Inflammatory macrophage (primary cell): ENCODE measurements around the gene CBX3.
A peak's percentile ranks its signal among the peaks of the same experiment; 100 is the strongest.
"Not testable (repeated sequence)": the region's sequence is repeated elsewhere in the genome, so short reads cannot be mapped to it uniquely, and the experiment has no call there.

Experiments
- DNase-seq, 2 donors: peaks; one replicate each; pipeline ENCODE4 v3.0.0-alpha.2; 2020 to 2022

The CBX3 gene

GRCh38 chr7:26188206-26188956, 13.2 kb upstream of the CBX3 start:
- no peak for DNase-seq

- DNase-seq, result no peak
These were observed 12.5 kb upstream of the CBX3 start for GRCh38 chr7:26188957-26189541.

- no peak for DNase-seq
These were observed 11.8 kb upstream of the CBX3 start for GRCh38 chr7:26189697-26190096.

DNA sequence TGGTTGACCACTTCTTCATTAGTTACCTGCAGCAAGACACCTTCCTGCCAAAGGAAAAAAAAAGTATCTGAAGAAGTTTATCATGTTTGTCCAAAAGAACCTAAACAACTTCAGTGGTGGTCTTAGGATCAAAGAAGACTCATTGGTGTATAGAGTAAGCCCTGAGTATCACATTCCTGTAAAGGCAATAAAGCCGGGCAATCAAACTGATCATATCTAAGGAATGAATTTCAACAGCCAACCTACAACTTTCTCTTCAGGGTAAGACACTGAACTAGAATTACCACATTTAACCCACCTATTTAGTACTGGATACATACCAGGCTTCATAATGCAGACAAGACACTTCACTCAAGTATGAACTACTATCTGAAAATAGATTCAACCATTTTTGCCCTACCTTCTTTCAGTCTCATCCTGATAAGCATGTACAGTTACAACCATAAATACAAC, 11.1 kb upstream of the CBX3 start:
- no peak for DNase-seq

DNA sequence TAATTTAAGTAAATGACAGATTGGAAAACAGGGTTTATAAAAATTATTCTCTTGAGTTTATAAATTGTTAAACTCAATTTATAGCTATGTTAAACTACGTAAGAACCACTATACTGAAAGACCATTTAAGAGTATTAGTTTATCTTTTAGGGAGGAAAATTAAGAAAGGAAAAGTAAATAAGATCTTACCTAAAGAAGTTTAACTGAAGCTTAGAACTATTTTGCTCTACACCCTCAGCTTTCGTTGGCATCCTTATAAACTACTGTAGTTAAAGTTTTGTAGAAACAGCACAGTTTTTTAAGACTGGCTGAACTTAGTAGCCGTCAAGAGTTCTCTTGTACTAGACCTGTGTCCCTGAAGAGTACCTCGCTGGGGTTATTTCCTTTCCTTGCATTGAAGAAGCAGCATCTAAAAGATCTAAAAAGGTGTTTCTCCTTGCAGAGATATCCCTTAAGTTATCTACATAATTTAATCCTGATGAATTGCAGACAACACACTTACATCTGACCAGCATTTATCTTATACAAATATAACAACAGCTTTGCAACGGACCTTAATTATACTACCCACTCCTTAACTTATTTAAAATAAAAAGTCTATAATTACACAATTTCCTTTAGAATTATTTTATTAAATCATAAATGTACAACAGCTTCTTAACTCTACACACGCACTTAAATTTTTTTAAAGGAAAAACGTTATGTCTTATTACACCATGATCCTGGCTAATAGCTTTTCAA, 10.1 kb upstream of the CBX3 start:
- DNase-seq, result no peak

GRCh38 chr7:26191974-26192479, 9.5 kb upstream of the CBX3 start:
- DNase-seq, result no peak

- DNase-seq, result peak; percentile 36 to 40
These were observed 9.0 kb upstream of the CBX3 start for GRCh38 chr7:26192485-26193087.

- DNase-seq, result no peak
These were observed 7.9 kb upstream of the CBX3 start for GRCh38 chr7:26193432-26194207.

DNA sequence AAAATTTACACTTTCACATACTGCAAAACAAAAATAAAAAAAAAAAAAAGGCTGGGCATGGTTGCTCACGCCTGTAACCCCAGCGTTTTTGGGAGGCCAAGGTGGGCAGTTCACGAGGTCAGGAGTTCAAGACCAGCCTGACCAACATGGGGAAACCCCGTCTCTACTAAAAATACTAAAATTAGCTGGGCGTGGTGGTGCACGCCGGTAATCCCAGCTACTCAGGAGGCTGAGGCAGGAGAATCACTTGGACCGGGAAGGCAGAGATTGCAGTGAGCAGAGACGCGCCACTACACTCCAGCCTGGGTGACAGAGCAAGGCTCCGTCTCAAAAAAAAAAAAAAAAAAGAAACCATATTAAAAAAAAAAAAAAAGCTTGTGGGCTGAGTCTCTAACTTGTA, 6.8 kb upstream of the CBX3 start:
- DNase-seq, result not testable (repeated sequence)

DNA sequence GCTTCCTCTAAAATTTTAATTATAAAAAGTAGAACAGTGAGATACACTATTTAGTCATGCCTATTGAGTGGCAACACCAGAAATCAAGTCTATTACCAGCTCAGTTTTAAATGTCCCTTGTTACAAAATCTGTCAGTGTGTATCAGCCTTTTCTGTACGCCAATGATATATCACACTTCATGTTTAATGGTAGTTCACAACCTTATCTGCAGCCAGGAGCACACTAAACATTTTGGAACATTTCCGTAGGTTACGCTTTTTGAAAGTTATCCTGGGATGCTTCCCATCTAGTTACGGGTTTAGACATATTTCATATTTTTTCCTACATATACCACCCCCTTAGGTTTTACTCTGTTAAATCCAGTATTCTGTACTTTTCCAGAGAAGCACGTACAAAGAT, 6.4 kb upstream of the CBX3 start:
- DNase-seq, result no peak

DNA sequence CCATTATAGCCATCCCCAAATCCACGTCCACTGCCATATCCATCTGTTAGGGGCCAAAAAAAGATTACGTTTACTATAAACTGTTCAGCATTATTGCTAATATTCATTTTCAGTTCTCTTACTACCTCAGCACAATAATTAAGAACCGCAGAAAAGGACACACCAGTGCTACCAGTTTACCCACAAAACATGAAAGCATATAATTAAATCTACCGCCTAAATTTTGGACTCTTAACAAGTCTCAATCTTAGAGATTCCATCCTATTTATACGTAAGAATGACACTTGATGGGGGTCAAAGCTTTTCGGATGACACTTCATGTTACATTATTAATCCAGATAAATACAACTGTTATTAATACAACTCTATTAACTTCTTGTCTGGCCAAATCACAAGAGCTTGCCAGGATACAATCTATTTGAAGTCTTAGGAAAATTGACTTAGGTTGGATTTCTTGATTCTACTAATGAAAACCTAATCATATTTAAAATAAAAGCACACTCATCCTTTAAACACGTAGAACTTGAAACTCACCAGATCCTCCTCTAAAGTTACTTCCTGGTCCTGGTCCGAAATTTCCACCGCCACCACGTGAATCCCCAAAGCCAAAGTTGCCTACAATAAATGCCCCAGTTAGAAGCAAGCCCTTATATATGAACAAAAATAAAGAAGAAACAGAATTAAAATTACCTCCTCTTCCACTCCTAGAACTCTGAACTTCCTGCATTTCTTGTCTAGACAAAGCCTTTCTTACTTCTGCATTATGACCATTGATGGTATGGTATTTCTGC, 5.5 kb upstream of the CBX3 start:
- DNase-seq, result peak in 1 of 2 donors; percentile 39

DNA sequence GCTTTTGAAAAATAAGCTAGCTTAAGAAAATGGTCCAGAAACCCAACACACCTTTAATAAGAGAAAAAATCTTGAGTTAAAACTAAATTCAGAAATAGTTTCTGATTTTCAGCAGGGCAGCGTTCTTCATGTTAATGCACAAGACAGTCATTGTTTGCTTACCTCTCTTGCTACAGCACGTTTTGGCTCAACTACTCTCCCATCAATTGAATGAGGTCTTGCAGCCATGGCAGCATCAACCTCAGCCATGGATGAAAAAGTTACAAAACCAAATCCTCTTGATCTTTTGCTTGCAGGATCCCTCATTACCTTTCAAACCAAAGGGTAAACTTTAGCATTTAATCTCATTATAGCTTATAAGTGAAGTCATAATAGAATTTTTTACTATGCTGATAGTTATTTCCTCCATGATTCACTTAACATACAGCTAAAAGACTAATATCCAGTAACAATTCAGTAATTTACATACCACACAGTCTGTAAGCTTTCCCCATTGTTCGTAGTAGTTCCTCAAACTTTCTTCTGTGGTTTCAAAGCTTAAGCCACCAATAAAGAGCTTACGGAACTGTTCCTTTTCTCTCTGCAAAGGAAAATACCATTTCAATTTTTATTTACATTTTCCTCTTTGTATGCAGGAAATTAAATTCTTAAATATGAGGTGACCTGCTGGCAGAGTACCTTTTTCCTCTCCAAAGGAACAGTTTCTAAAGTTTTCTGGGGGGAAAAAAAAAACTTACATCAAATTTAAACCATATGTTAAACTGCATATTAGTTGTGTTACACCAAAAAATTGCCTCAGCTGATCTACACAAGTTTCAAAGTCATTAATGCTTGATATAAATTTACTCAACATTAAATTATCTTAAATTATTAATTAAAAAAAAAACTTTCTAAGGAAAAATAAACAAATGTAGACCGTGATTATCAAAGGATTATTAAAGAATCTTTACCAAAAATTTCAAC, 4.1 kb upstream of the CBX3 start:
- peak; percentile 78 to 89 for DNase-seq

DNA sequence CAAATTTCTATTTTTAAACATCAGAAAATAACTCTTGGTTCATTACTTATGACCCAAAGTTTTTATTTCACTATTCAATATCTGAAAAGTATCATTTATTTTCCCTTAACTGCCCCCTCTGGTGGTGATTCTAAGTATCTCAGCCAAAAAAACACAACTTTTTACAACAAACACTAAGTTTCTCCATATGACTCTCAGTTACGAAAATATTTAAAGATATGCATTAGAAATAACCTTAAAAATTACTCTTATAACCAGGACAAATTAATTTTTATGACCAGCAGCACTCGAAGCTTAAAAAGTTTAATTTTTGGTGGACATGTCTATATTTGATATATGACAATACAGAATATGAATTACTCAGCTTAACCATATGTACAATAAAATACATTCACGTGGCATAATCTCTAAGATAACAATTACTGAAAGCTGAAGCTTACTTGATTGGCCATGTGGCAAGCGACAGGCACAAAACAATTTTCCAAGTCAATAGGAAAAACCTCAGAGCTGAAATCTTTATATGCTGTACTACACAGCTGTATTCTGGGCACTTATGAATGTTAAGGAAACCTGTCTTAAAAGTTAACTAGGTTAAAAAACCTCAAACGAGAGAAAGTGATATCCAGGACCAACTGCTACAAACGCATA, 3.3 kb upstream of the CBX3 start:
- DNase-seq, result peak; percentile 36 to 72

- DNase-seq, result peak in 1 of 2 donors; percentile 13
These were observed 2.8 kb upstream of the CBX3 start for GRCh38 chr7:26198781-26199169.

- peak; percentile 62 to 64 for DNase-seq
These were observed 2.1 kb upstream of the CBX3 start for GRCh38 chr7:26199301-26200037.

DNA sequence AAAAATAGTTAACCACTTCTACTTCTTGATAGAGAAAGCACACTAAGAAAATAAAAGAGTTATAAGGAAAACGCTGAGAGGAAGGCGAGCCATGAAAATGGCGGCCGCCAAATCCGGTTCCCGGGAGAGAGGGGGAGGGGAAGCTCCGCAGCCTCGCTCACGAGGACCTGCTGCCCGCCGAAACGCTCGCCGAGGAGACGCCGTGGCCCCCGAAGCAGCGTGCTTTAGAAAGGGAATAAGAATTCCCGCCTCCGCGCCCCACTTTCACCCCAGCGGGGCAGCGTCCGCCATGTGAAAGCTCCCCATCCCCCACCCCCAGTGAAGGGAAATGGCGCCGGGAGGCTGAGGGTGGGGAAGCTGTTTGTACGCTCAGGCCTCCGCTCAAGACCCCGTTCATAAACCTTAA, 1.5 kb upstream of the CBX3 start:
- peak; percentile 71 to 72 for DNase-seq

DNA sequence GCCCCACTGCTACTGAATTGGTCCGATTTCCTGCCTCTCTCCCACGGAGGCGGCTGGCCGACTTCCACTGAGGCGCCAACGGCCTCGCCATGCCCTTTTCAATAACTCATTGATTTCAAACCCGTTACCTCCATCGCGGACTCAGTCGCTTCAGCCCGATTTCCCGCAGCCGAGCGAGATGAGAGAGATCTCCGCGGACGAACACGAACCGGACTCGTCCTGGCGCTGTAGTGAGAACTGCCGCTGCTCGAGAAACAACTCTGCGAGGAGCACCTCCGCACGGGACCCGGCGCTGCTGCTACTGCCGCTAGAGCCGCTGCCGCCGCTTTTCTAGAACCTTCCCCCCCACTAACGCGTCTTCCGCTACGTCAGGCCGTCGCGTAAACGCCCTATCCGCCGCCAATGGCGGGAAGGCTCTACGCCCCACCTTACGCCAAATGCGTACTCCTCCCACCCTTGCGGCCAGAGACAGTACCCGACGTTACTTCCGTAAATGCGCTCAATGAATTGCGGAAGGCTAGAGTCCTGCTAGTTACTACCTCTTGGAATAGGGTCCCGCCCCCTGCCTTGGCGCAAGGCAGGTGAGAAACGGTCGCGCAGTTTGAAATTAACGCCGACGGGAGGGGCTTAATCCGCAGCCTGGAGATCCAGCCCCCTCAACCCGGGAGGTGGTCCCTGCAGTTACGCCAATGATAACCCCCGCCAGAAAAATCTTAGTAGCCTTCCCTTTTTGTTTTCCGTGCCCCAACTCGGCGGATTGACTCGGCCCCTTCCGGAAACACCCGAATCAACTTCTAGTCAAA, 900 bp upstream of the CBX3 start, which contains the start of gene HNRNPA2B1:
Gene HNRNPA2B1 (minus strand): TSS at position 303 of the 803 bp plus-strand sequence. CDS start 169 bp downstream, at position 134.
- DNase-seq, result peak; percentile 98 to 99
